ENCODE measurements around the gene PRKD1.

DNA sequence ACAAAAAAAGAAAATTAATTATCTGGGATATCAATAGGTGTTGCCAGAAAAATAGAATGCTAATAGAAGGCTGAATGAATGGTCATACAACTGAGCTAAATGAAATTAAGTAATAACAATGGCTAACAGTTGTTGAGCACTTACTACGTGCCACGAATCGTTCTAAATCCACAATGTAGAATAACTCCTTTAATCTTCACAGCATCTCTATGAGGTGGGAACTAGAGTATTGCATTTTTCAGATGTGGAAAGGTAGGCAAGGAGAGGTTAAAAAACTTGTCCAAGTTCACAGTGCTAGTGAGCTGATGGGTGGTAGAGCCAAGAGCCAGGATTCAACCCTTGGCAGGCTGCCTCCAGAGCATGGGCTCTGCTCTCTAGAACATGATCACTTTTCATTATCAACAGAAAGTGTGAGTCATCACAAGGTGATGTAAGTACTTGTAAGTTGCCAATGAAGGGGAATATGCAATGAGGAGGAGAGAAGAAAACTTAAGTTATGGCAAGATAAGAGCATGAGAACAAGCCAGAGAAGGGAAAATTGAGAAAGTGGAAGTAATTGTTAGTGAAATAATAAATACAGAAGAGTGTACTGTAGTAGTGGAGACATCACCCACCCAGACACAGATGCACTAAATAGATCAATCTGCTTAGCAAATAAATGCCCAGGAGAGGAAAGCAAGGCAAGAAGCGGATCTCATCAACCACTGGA lies 122.1 kb downstream of the PRKD1 start:
- TF ChIP-seq, protein P1, sequence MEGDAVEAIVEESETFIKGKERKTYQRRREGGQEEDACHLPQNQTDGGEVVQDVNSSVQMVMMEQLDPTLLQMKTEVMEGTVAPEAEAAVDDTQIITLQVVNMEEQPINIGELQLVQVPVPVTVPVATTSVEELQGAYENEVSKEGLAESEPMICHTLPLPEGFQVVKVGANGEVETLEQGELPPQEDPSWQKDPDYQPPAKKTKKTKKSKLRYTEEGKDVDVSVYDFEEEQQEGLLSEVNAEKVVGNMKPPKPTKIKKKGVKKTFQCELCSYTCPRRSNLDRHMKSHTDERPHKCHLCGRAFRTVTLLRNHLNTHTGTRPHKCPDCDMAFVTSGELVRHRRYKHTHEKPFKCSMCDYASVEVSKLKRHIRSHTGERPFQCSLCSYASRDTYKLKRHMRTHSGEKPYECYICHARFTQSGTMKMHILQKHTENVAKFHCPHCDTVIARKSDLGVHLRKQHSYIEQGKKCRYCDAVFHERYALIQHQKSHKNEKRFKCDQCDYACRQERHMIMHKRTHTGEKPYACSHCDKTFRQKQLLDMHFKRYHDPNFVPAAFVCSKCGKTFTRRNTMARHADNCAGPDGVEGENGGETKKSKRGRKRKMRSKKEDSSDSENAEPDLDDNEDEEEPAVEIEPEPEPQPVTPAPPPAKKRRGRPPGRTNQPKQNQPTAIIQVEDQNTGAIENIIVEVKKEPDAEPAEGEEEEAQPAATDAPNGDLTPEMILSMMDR (IDR thresholded peaks at IDR 0.05), result no peak
- TF ChIP-seq EP300 (IDR thresholded peaks at IDR 0.05; ENCODE audit: borderline replicate concordance in 1 of 2, low read depth in 1 of 2, low read length in 1 of 2), result no peak
- no peak for TF ChIP-seq JUND (IDR thresholded peaks at IDR 0.05)
- TF ChIP-seq POLR2AphosphoS5 (IDR thresholded peaks at IDR 0.05; ENCODE audit: low read depth, low read length), result no peak
- TF ChIP-seq YY1 (IDR thresholded peaks at IDR 0.05; ENCODE audit: low read depth), result no peak
- TF ChIP-seq, protein P2, sequence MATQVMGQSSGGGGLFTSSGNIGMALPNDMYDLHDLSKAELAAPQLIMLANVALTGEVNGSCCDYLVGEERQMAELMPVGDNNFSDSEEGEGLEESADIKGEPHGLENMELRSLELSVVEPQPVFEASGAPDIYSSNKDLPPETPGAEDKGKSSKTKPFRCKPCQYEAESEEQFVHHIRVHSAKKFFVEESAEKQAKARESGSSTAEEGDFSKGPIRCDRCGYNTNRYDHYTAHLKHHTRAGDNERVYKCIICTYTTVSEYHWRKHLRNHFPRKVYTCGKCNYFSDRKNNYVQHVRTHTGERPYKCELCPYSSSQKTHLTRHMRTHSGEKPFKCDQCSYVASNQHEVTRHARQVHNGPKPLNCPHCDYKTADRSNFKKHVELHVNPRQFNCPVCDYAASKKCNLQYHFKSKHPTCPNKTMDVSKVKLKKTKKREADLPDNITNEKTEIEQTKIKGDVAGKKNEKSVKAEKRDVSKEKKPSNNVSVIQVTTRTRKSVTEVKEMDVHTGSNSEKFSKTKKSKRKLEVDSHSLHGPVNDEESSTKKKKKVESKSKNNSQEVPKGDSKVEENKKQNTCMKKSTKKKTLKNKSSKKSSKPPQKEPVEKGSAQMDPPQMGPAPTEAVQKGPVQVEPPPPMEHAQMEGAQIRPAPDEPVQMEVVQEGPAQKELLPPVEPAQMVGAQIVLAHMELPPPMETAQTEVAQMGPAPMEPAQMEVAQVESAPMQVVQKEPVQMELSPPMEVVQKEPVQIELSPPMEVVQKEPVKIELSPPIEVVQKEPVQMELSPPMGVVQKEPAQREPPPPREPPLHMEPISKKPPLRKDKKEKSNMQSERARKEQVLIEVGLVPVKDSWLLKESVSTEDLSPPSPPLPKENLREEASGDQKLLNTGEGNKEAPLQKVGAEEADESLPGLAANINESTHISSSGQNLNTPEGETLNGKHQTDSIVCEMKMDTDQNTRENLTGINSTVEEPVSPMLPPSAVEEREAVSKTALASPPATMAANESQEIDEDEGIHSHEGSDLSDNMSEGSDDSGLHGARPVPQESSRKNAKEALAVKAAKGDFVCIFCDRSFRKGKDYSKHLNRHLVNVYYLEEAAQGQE (IDR thresholded peaks at IDR 0.05; ENCODE audit: low read depth, low read length), result no peak

All from SK-N-SH (cell line).